Breast epithelium (tissue), 3 donors: ENCODE results near the gene CRY2.

Experiments
- POLR2A ChIP-seq: fragments of 450-650 bp; IDR thresholded peaks from one replicate; pipeline ENCODE4 v1.6.1; 2016; ENCODE audit warnings: antibody characterized with exemption, mild to moderate bottlenecking, moderate library complexity
- TF ChIP-seq, protein P1 (sequence below), 3 donors: fragments of 450-650 bp; IDR thresholded peaks; one replicate each; pipeline ENCODE4 v1.5.1; 2016 to 2017; ENCODE audit warnings: antibody characterized with exemption in 3 of 3, mild to moderate bottlenecking in 3 of 3, moderate library complexity in 3 of 3

DNA sequence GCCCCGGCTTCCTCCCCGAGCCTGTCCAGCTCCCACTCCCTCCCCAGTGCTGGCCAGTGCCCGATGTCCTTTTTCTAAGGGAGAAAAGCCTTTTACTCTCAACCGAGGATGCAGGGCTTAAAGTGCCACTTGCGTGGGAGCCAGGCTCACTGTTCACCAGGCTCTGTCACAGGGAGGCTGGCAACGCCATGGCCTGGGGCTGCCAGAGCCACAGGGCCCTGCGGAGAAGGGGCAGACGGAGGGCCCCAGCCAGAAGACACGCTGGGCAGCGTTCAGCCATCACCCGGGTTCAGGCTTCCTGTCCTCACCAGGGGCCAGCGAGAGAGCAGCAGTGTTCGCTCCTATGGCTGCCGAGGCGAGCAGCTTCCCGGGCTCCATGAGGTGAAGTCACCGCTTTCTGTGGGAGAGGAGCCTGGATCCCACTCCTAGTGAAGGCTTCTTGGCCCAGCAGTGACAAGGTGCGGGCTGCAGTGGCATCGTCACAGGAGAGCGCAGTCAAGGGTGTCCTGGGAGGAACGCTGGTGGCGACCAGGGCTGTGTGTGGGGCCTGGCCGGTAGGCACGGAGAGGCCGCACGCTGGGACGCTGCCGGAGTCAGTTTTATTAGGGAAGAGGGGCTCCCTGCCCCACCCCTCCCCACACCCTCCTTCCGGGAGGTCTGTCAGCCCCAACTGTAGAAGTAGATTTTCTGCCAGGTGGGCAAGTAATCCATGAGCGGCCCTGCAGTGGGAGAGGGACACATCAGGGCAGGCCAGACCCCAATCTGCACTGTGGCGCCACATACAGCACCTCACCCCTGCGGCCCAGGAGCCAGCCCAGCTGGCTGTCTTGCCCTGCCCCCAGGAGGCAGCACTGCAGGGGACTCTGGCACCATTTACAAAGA lies 62.6 kb downstream of the CRY2 start:
- TF ChIP-seq, protein P1, sequence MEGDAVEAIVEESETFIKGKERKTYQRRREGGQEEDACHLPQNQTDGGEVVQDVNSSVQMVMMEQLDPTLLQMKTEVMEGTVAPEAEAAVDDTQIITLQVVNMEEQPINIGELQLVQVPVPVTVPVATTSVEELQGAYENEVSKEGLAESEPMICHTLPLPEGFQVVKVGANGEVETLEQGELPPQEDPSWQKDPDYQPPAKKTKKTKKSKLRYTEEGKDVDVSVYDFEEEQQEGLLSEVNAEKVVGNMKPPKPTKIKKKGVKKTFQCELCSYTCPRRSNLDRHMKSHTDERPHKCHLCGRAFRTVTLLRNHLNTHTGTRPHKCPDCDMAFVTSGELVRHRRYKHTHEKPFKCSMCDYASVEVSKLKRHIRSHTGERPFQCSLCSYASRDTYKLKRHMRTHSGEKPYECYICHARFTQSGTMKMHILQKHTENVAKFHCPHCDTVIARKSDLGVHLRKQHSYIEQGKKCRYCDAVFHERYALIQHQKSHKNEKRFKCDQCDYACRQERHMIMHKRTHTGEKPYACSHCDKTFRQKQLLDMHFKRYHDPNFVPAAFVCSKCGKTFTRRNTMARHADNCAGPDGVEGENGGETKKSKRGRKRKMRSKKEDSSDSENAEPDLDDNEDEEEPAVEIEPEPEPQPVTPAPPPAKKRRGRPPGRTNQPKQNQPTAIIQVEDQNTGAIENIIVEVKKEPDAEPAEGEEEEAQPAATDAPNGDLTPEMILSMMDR (IDR thresholded peaks at IDR 0.05) = no peak
- no peak for TF ChIP-seq POLR2A
